Esophagus muscularis mucosa (tissue), 3 donors: ENCODE results near the gene APLF.
"Not testable (repeated sequence)": the region's sequence is repeated elsewhere in the genome, so short reads cannot be mapped to it uniquely, and the experiment has no call there.

Experiments
- EP300 ChIP-seq: sonication (generic); formaldehyde crosslinking; IDR thresholded peaks from one replicate; pipeline ENCODE4 v1.6.1; 2017; ENCODE audit warnings: antibody characterized with exemption
- TF ChIP-seq, protein P1 (sequence below), 3 experiments: fragments of 200-600 bp in 2 of 3; fragments of 450-650 bp in 1 of 3; sonication (generic) in 2 of 3; IDR thresholded peaks; one replicate each; pipeline ENCODE4 v1.5.1; 2017 to 2019; ENCODE audit warnings: antibody characterized with exemption in 3 of 3, mild to moderate bottlenecking in 2 of 3, moderate library complexity in 1 of 3

DNA sequence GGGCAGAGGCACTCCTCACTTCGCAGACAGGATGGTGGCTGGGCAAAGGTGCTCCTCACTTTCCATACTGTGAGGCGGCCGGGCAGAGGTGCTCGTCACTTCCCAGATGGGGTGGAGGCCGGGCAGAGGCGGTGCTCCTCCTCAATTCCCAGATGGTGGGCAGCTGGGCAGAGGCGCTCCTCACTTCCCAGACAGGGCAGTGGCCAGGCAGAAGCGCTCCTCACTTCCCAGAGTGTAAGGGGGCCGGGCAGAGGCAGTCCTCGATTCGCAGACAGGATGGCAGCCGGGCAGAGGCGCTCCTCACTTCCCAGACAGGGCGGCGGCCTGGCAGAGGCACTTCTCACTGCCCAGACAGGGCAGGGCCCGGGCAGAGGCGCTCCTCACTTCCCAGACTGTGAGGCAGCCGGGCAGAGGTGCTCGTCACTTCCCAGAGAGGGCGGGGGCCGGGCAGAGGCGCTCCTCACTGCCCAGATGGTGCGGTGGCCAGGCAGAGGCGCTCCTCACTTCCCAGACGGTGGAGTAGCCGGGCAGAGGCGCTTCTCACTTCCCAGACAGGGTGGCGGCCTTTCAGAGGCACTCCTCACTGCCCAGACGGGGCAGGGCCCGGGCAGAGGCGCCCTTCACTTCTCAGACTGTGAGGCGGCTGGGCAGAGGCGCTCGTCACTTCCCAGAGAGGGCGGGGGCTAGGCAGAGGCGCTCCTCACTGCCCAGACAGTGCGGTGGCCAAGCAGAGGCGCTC lies 60.1 kb downstream of the APLF start:
- TF ChIP-seq, protein P1, sequence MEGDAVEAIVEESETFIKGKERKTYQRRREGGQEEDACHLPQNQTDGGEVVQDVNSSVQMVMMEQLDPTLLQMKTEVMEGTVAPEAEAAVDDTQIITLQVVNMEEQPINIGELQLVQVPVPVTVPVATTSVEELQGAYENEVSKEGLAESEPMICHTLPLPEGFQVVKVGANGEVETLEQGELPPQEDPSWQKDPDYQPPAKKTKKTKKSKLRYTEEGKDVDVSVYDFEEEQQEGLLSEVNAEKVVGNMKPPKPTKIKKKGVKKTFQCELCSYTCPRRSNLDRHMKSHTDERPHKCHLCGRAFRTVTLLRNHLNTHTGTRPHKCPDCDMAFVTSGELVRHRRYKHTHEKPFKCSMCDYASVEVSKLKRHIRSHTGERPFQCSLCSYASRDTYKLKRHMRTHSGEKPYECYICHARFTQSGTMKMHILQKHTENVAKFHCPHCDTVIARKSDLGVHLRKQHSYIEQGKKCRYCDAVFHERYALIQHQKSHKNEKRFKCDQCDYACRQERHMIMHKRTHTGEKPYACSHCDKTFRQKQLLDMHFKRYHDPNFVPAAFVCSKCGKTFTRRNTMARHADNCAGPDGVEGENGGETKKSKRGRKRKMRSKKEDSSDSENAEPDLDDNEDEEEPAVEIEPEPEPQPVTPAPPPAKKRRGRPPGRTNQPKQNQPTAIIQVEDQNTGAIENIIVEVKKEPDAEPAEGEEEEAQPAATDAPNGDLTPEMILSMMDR (IDR thresholded peaks at IDR 0.05) = not testable (repeated sequence)
- TF ChIP-seq EP300 = not testable (repeated sequence)
